PC-3 (cell line): Measurements from ENCODE around the gene CMTM6.
"Not testable (repeated sequence)": the region's sequence is repeated elsewhere in the genome, so short reads cannot be mapped to it uniquely, and the experiment has no call there.

Experiments
- CTCF ChIP-seq: fragments of 300-600 bp; sonication (generic); conservative IDR thresholded peaks from 2 replicates; pipeline ENCODE4 v1.5.1; 2017; ENCODE audit warnings: antibody characterized with exemption, low read depth, mild to moderate bottlenecking, low read length
- EZH2 ChIP-seq: fragments of 300-600 bp; sonication (generic); IDR thresholded peaks from one replicate; pipeline ENCODE4 v1.6.1; 2017; ENCODE audit warnings: antibody characterized with exemption, mild to moderate bottlenecking, low read length; ENCODE audit not compliant: unreplicated experiment
- EZH2phosphoT487 ChIP-seq: fragments of 300-600 bp; sonication (generic); IDR thresholded peaks from 2 replicates; pipeline ENCODE4 v1.6.1; 2018; ENCODE audit warnings: mild to moderate bottlenecking, antibody characterized with exemption, low read length, borderline replicate concordance

- TF ChIP-seq CTCF, EZH2phosphoT487, EZH2: not testable (repeated sequence)
These were observed 35.8 kb downstream of the CMTM6 start for GRCh38 chr3:32466808-32467207.
